GM21360 (cell line): Measurements from ENCODE around the gene KIRREL3.

Experiments
- ATAC-seq: cut with Tn5 transposase; IDR thresholded peaks from one replicate; pipeline ENCODE4 v1.9.1; 2021; ENCODE audit warnings: mild to moderate bottlenecking, moderate library complexity; ENCODE audit not compliant: unreplicated experiment

The KIRREL3 gene

DNA sequence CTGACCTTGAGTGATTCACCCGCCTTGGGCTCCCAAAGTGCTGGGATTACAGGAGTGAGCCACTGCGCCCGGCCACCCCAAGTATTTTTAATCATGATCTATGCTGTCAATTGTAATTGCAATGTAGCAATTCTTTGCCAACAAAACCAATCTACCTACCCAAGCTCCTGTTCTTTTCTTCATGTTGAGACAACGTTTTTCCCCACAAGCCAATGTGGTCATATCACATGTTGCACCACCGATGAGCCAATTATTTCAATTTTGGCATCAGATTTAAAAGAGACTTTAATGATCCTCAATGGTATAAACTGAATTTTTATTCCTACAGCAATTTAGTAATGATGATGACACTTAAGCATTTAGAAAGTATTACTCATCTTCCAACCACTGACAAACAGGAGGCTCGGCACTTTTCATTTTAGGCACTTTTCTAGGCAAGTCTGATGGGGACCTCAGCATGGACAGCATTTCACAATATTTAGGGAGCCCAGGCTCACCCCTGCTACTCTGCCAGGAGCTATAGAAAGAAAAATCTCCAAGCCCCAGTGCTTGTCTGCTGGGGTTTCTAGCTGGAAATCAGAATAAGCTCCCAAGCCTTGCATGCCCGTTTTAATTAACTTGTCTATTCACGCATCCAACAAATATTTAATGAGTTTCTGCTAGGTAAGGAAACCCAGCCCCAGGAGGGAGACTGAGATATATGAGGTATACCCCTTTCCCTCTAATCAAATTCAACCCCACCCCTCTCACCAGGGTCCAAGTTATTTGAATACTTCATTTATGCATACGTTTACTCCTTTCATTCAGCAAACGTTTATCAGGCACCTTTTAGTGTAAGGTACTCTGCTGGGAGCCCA lies 353.6 kb downstream of the KIRREL3 start:
- ATAC-seq, result no peak

DNA sequence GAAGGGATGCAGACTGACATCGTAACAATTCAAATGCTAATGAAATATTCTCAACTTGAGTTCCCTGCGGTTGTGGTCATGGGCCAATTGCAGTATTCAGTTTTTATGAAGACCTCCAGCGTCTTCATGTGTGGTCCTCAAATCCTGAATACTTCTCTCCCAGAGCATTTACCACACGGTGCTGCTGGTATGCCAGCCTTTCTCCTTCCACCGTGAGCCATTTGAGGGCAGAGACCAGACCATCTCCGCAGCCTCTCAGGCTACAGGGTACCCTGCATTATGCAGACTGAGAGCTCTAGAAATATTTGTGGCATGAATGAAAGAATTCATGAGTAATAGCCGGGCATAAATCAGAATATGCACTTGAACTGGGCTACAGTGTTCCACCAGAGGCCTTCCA lies 355.4 kb downstream of the KIRREL3 start:
- ATAC-seq, result no peak

DNA sequence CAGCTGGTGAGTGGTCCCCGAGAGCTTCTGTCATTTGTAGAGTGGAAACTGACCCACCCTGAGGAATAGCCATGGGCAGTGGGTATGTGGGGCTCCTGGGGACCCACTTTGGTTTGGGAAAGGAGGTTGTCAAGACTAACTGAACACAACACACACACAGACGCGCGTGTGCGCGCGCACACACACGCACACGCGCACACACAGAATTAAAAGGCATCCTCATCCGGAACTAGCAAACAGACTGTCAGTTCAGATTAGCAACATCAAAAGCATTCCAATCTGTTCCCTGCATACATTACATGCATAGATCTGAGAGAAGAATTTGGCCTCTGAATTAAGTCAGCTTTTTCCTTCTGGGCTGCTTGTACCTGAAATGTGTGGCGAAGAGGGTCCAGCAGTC lies 360.4 kb downstream of the KIRREL3 start:
- no peak for ATAC-seq

DNA sequence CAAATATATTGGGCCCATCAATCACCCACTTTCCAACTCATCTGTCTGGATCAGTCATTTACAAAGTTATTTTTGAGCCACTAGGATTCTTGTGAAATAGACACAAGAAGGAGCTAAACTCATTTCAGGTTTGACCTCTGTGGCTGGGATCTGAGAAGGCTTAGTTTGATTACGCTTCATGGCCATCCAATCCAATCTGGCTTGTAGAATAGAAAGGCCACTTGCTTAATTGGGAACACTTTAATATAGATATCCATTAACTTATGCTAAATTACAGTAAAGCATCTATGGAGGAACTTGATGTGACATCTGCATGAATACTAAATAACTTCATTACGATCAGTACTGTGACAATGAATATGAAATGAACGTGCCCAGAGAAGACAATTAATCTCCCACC lies 360.9 kb downstream of the KIRREL3 start:
- ATAC-seq, result no peak

DNA sequence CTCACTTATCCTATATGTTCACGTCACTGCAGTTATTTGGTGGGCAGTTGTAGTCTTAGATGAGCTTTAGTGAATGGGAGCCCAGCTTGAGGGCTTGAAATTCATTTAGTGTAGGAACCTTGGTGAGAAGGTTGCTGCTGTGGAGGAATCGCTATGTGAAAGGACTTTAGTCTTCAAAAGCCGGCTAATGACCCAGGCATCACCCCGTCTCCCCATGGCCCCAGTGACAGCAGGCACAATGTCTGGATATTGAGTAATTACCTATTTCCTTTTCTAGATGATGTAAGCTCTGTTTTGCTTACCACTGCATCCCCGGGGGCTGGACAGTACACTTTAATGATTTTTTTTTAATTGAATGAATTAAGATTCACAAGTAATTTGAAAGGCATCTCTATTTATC lies 361.9 kb downstream of the KIRREL3 start:
- no peak for ATAC-seq

DNA sequence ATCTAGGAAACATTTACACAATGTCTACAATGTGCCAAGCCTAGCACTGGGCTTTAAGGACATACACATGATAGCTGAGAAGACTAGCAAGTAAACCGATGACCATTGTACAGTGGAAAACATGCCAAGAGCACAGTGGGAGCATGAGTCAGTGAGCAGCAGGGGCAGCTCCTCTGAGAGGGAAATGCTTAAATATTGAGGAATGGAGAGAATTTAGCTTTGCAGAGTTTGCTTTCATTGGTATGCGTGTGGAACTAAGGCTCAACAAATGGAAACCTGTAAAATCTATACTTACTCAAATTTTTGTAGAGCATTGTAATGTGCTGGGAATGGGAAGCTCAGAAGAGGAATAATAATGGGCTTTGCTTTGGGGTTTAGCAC lies 362.8 kb downstream of the KIRREL3 start:
- no peak for ATAC-seq

DNA sequence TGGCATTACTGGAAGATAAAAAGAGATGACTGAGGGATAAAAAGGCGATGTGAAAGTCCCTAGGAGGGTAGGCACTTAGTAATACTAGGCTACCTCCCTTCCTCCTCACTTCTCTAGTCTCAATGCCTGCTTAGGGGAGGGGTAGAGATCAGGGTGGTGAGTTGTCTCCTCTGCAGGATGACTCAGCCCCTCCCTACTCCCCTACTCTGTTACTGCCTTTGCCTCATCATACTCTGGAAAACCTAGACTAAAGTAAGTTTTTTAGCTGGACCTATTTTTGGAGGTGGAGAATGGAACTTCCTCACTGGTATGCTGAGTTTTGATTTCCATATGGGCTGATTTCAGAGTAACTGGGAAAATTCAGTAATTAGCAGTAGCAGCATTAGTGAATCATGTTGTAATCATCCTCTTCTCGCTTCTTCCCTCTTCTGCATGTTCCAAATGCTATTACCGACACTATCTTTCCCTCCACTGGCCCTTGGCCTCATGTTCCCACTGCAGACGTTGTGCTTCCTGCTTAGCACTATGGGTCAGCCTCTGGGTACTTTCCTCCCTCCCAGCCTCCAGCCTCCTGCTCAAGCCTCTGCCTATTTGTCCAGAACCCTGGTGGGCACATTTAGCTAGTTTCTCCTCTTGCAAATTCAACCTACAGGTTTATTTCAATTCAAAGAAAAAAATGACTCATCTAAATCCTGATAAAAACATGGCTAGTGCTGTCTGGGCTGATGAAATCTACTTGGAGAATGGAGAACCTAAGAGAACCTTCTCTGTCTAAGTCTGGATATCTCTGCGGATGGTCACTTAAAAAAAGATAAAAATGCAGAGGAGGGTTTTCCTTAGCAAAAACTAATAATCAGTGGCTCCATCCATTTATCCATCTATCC lies 363.4 kb downstream of the KIRREL3 start:
- no peak for ATAC-seq

DNA sequence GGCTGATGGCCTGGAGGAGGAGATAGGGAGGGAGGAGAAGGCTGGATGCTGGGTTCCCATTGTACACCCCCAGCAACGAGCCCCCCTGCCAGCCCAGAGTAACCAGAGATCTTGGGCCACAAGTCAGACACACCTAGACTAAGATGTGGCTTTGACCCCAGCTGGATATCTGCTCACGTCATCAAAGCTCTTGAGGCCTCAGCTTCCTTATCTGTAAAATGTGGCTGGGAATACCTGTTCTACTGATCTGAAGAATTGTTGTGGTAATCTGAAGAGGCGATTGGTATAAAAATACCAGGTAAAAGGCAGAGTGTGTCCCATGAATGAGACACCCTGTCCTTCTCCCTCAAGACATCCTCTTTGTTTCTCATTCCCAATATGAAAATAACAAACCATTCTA lies 365.1 kb downstream of the KIRREL3 start:
- no peak for ATAC-seq

DNA sequence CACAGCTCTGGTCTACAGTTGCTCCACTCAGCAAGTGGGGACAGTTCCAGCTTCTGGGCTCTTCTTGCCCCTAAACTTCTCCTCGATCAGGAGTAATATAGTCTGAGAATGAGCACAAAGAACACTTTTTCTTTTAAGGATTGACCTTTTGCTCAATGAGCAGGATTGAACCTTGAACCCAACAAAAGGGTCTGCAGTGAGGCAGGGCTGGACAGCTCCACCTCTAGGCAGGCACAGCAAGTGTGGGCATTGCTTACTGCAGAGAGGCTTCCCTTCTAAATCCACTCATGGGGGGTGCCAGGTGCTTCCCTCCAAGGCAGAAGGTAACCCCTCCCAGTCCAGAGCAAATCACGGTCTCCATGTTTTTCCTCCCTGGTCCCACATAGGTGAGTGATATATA lies 365.6 kb downstream of the KIRREL3 start:
- ATAC-seq, result no peak

DNA sequence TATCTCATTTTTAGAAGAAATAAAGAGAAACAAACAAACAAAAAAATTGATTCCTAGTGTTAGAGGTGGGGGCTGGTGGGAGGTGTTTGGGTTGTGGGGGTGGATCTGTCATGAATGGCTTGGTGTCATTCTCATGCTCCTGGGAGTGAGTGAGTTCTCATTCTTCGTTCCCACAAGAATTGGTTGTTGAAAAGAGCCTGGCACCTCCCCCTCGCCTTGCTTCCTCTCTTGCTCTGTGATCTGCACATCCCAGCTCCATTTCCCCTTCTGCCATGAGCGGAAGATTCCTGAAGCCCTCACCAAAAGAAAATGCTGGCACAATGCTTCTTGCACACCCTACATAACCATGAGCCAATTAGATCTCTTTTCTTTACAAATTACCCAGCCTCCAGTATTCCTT lies 367.2 kb downstream of the KIRREL3 start:
- no peak for ATAC-seq

DNA sequence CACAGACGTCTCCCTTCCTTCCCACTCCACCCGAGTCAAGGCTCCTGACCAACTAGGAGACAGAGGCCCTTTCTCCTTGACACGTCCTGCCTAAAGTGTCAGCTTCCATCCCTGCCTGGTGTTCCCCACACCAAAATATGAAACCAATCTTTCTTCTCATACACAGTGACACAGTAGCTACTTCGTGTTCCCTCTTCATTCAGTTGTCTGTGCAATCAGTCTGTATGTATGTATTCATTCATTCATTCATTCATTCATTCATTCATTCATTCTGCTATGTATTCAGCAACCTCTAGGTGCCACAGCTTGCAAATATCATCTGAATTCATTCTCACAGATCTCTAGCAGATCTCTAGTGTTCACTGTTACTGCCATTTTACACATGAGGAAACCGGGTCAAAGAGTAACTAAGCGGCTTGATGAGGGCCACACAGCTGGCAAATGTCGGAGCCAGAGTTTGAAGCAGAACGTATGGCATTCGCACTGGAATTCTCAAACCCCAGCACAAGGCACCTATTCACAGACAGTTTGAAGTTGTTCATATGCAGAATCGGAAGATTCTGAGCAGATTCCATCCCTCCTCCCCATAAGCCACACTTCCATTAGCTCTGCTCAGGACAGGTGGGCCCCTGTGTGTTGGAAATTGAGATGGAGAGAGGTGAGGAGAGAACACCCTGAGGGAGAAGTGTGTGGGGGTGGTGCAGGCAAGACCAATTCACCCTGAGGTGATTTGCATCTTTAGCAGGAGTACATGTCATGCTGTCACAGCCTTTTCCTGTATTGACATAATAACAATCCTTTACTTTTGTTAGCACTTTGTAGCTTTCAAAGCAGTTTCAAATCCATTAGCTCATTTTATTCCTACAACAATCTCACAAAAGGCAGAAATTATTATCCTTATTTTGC lies 369.4 kb downstream of the KIRREL3 start:
- no peak for ATAC-seq

DNA sequence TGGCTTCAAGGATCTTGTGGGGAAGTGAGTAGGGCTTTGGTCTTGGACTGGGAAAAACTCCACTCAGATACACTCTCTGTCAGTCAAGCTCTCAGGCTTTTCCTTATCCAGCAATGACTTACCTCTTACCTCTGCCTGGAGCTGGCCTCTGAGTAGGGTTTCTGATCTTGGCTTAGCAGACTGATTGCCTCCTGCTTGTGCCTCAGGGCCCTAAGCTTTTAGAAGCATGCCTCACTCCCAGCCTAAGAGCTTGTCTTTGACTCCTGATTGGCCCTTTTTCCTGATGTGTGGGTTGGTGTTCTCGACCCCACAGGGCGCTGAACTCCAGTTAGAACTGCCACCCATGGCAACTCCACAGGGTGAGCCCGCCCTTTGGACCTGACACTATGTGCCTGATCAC lies 370.1 kb downstream of the KIRREL3 start:
- ATAC-seq, result no peak

DNA sequence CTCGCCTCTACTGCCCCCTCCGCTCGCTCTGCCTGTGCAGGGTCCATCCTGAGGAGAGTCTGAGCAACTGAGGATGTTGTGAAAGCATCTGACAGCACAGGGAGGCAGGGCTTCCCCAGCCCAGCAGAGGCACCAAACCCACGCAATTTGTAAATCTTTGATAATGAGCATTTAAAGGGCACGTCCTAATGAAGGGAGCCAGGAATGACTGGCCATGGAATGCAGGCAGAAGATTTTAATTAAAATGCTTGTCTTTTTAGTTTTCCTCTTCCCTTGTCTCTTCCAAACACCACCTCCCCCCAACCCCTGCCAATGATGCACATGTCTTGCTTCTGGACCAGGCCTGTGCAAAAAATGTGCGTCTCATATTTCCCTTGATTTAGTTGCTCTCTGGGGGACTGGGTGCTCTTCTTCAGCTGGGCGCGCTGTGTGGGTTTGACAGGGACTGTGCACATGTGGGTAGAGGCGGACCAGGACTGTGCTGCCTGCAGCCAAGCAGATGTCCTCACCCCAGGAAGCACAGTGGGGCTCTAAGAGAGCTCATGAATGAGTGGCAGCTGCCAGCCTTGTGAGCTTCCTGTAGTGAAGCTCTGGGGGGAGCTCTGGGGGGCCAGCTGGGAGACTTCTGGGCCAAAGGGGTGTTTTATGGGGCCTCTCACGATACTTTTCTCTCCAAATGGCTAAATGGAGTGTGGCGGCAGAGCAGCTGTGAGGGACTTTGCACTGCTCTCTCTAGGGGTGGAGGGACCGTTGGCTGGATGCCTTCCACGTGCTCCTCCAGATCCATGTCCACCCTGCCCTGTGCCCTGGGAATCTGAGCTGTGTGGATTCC lies 371.6 kb downstream of the KIRREL3 start:
- ATAC-seq, result no peak

DNA sequence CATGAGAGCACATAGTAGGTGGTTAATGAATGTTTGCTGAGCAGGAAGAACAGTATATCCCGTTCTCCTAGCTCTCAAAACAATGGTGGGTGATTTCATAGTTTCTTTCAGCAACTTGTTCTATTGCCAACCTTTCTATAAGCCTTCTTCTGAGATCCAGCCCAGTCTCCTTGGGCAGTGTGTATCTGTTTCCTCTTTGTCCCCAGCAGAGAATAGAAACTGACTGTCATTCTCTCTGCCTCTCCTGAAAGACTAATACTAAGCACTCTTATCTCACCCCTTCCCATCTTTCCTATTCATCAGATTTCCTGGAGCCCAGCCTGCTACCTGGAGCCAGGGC lies 372.1 kb downstream of the KIRREL3 start:
- ATAC-seq, result no peak

DNA sequence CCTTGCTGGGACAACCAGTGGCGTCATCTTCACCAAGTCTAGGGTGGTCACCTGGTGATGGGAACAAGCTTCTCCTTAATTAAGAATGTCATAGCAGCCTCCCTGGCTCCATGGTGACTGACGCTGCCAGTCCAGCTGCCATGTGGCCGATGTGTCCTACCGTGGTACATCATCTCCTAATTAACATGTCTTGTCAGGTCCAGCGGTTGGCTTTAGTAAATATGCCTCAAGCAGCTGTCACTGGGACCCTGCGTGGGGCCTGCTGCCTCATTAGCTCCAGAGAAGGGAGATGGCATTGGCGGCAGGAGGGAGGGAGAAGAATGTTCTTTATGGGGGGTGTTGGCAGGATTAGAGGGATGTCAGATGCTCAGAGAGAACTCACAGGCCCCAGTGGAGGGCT lies 373.1 kb downstream of the KIRREL3 start:
- ATAC-seq, result no peak

DNA sequence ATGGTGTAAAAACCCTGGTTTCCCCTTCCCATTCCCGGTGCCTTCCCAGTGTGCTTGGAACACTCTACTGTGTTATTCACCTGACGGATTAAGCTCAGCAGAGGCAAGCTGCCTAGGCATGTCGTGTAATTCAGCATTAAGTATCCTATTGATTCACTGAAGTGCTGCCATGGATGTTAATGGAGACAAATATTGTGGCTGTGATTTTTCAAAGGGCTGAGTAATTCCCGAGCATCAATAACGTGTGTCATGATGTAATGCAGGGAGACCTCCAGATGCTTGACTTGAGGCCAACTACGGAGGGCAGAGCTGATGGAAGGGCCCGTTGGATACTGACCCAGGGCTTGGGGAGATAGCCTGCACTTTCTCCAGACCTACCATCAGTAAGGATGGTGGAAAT lies 376.1 kb downstream of the KIRREL3 start:
- ATAC-seq, result no peak

DNA sequence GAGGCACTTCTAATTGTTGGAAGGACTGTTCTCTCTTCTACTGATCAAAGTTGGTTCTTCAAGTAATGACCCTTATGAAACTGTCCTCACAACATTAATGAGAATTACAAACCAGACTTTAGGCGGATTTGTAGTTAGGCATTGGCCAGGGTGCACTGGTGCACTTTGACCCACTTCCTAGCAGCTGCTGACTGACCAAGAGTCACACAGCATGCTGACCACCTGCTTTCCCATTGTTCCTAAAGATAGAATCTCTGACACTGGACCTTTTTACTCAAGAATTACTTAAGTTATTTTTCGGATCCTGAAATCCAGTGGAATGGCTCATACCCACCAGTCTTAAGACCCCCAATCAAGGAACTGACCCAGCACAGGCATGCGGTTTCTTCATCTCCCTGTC lies 381.1 kb downstream of the KIRREL3 start:
- no peak for ATAC-seq

DNA sequence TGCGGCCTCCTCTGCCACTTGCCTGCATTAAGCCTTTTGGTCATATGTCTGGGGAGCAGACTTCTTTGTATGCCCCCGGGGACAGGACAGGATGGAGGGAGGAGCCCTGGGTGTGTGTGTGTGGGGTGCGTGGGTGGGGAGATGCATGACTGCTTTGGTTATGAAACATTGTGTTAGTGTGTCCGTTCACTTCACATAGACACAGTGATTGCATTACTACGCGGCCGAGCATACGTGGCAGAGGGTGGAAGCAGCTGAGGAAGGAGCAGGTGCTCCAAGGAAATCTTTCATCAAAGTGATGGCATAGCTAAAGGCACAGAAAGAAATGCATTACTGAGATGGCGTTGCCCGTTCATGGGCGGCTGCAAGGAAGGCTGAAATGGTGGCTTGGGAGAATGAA lies 384.7 kb downstream of the KIRREL3 start:
- no peak for ATAC-seq

DNA sequence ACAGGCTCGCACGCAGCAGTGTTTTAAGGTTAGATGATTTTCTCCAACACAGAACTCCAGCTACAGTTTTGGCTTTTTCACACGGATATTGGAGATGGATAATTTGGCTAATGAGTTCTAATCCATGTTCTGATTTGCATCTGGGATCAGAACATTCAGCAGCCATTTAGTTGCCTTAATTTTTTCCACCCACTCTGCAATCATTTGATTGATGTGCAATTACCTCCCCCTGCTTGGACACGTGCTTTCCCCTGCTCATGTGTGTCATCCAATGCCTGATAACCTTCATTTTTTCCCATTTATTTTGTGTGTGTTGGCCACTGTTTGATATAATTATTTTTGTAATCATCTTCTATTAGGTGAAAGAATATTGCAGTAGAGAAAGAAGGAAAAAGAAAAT lies 387.3 kb downstream of the KIRREL3 start:
- no peak for ATAC-seq

DNA sequence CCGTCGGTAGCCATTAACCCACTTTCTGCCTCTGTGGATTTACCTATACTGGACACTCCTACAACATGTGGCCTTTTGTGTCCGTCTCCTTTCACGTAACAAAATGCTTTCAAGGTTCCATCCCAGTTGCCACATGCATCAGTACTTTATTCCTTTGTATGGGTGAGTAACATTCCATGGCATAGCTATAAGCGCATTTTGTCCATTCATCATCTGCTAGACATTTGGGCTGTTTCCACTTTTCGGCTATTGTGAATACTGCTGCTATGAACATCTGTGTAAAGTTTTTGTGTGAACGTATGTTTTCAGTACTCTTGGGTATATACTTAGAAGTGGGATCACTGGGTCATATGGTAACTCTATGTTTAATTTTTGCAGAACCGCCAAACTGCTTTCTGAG lies 387.9 kb downstream of the KIRREL3 start:
- ATAC-seq, result no peak
